NCI-H2227 (cell line): ENCODE results near the gene LETM1.

ENCODE experiments used
- DNase-seq: peaks from one replicate; lab custom pipeline; 2025; ENCODE audit not compliant: unreplicated experiment; lab: John Stamatoyannopoulos, UW

The LETM1 gene

GRCh38 chr4:1830234-1830633 lies 25.7 kb downstream of the LETM1 start:
- DNase-seq = no peak

- no peak for DNase-seq
These were observed 29.2 kb downstream of the LETM1 start for GRCh38 chr4:1826531-1827350.

GRCh38 chr4:1825326-1825725 lies 30.6 kb downstream of the LETM1 start:
- no peak for DNase-seq

GRCh38 chr4:1824746-1825145 lies 31.2 kb downstream of the LETM1 start:
- DNase-seq = no peak

- no peak for DNase-seq
These were observed 32.4 kb downstream of the LETM1 start for GRCh38 chr4:1823545-1823932.

- DNase-seq = no peak
These were observed 33.1 kb downstream of the LETM1 start for GRCh38 chr4:1822568-1823544.

GRCh38 chr4:1821679-1822567 lies 34.0 kb downstream of the LETM1 start:
- DNase-seq = no peak

GRCh38 chr4:1819816-1820215 lies 36.1 kb downstream of the LETM1 start:
- DNase-seq = no peak

GRCh38 chr4:1819284-1819683 lies 36.7 kb downstream of the LETM1 start:
- DNase-seq = no peak

- no peak for DNase-seq
These were observed 39.7 kb downstream of the LETM1 start for GRCh38 chr4:1815997-1816860.

GRCh38 chr4:1815096-1815996 lies 40.6 kb downstream of the LETM1 start:
- no peak for DNase-seq

- no peak for DNase-seq
These were observed 41.5 kb downstream of the LETM1 start for GRCh38 chr4:1814453-1814852.

GRCh38 chr4:1813915-1814314 lies 42.0 kb downstream of the LETM1 start:
- DNase-seq = no peak

GRCh38 chr4:1813231-1813630 lies 42.7 kb downstream of the LETM1 start:
- DNase-seq = no peak

- no peak for DNase-seq
These were observed 43.2 kb downstream of the LETM1 start for GRCh38 chr4:1812720-1813119.

- DNase-seq = no peak
These were observed 45.2 kb downstream of the LETM1 start for GRCh38 chr4:1810765-1811164.

- peak; percentile 60 for DNase-seq
These were observed 46.0 kb downstream of the LETM1 start for GRCh38 chr4:1809754-1810502.
